Thymus (tissue), 11 donors: ENCODE measurements around the gene ORM2. TPM values are rescaled to one million over a fixed set of nuclear protein-coding genes. Genes with fewer than 3 reads are reported as not detected.

ENCODE experiments used
- DNase-seq, 9 donors: peaks; one replicate each; pipeline ENCODE4 v3.0.0-alpha.2; 2013; ENCODE audit warnings: low spot score in 9 of 9, low read depth in 6 of 9, missing footprints in 1 of 9
- H3K27ac ChIP-seq, 2 donors: one replicate each; pipeline ENCODE4 v1.5.1; 2013; ENCODE audit warnings: control low read depth in 1 of 2, low read depth in 1 of 2, low read length in 1 of 2, mild to moderate bottlenecking in 1 of 2, moderate library complexity in 1 of 2
- H3K27me3 ChIP-seq, 2 donors: one replicate each; pipeline ENCODE4 v1.5.1; 2013; ENCODE audit warnings: low read length in 1 of 2; ENCODE audit not compliant: control insufficient read depth in 2 of 2, insufficient read depth in 1 of 2
- H3K36me3 ChIP-seq, 2 donors: one replicate each; pipeline ENCODE4 v1.5.1; 2013; ENCODE audit warnings: low read length in 1 of 2, mild to moderate bottlenecking in 1 of 2, moderate library complexity in 1 of 2; ENCODE audit not compliant: control insufficient read depth in 2 of 2, insufficient read depth in 2 of 2
- H3K4me1 ChIP-seq, 2 donors: one replicate each; pipeline ENCODE4 v1.5.1; 2013; ENCODE audit warnings: low read length in 2 of 2; ENCODE audit not compliant: control insufficient read depth in 2 of 2, insufficient read depth in 2 of 2
- H3K4me3 ChIP-seq, 2 donors: one replicate each; pipeline ENCODE4 v1.5.1; 2013; ENCODE audit warnings: low read length in 2 of 2, control low read depth in 1 of 2, mild to moderate bottlenecking in 1 of 2
- H3K9me3 ChIP-seq, 2 donors: one replicate each; pipeline ENCODE4 v1.5.1; 2013; ENCODE audit warnings: low read length in 1 of 2, mild to moderate bottlenecking in 1 of 2; ENCODE audit not compliant: control insufficient read depth in 2 of 2, insufficient read depth in 1 of 2
- WGBS: extraction: QIAGEN DNeasy Blood & Tissue Kit; methylation state at CpG from one replicate; pipeline ENCODE4 v1.1.7; 2013; 5-methylcytosine and 5-hydroxymethylcytosine counted together
- polyA plus RNA-seq: library from polyadenylated mRNA; stranded (reverse); fragments of 200-250 nt; gene quantifications from one replicate; pipeline ENCODE4 v1.2.3, GENCODE V29; 2013
- total RNA-seq: library from RNA; stranded (reverse); fragments of 120-200 nt; gene quantifications from one replicate; pipeline ENCODE4 v1.2.4, GENCODE V29; 2013
- donor health status: healthy.

ORM2 gene
- total and polyA plus RNA-seq, 2 donors: 0.38 to 1.1 TPM

- DNase-seq: no peak
- Histone ChIP-seq H3K9me3 (no peaks in the 10 kb centered on the region), H3K4me1 (peaks cover 0 to 14% of the 10 kb centered on the region in 2 donors), H3K36me3 (peaks cover 90 to 91% of the 10 kb centered on the region in 2 donors), H3K4me3 (no peak overlapping the region), H3K27me3 (no peaks in the 10 kb centered on the region), H3K27ac (peak overlapping the region in 1 of 2 donors; percentile 37)
- WGBS: 95% methylated on average over 10 of the region's 10 CpGs
Measured at GRCh38 chr9:114349713-114350480, 20.2 kb downstream of the ORM2 start.

GRCh38 chr9:114350636-114351401, 21.1 kb downstream of the ORM2 start:
- DNase-seq: no peak
- H3K27me3 ChIP-seq: no peaks in the 10 kb centered on the region
- H3K27ac ChIP-seq: peak overlapping the region in 1 of 2 donors; percentile 36
- no peaks in the 10 kb centered on the region for H3K9me3 ChIP-seq
- H3K4me1 ChIP-seq: peaks cover 0 to 14% of the 10 kb centered on the region in 2 donors
- peaks cover 89 to 91% of the 10 kb centered on the region in 2 donors for H3K36me3 ChIP-seq
- WGBS: 98% methylated on average over 16 of the region's 16 CpGs
- H3K4me3 ChIP-seq: no peak overlapping the region

- Histone ChIP-seq H3K27ac (no peak overlapping the region), H3K4me3 (no peak overlapping the region), H3K9me3 (no peaks in the 10 kb centered on the region), H3K4me1 (peaks cover 0 to 14% of the 10 kb centered on the region in 2 donors), H3K27me3 (no peaks in the 10 kb centered on the region), H3K36me3 (peaks cover 90 to 91% of the 10 kb centered on the region in 2 donors)
- DNase-seq: no peak
- WGBS: 87% methylated on average over 4 of the region's 4 CpGs
Measured at GRCh38 chr9:114351932-114352331, 22.3 kb downstream of the ORM2 start.

- no peaks in the 10 kb centered on the region for H3K27me3 ChIP-seq
- H3K36me3 ChIP-seq: peaks cover 87 to 88% of the 10 kb centered on the region in 2 donors
- no peak overlapping the region for H3K4me3 ChIP-seq
- H3K4me1 ChIP-seq: no peaks in the 10 kb centered on the region
- peak overlapping the region in 1 of 2 donors; percentile 31 for H3K27ac ChIP-seq
- H3K9me3 ChIP-seq: no peaks in the 10 kb centered on the region
- 98% methylated on average over 6 of the region's 6 CpGs for WGBS
- no peak for DNase-seq
Measured at GRCh38 chr9:114355821-114356220, 26.2 kb downstream of the ORM2 start.

- no peaks in the 10 kb centered on the region for H3K27me3 ChIP-seq
- H3K27ac ChIP-seq: peak overlapping the region in 1 of 2 donors; percentile 25
- H3K4me1 ChIP-seq: no peaks in the 10 kb centered on the region
- no peak overlapping the region for H3K4me3 ChIP-seq
- DNase-seq: no peak
- H3K36me3 ChIP-seq: peaks cover 88 to 89% of the 10 kb centered on the region in 2 donors
- 94% methylated on average over 6 of the region's 6 CpGs for WGBS
- H3K9me3 ChIP-seq: no peaks in the 10 kb centered on the region
Measured at GRCh38 chr9:114356792-114357191, 27.1 kb downstream of the ORM2 start.

GRCh38 chr9:114357360-114357759, 27.7 kb downstream of the ORM2 start:
- Histone ChIP-seq H3K9me3 (no peaks in the 10 kb centered on the region), H3K27ac (no peak overlapping the region), H3K4me1 (no peaks in the 10 kb centered on the region), H3K4me3 (no peak overlapping the region), H3K36me3 (peaks cover 88 to 90% of the 10 kb centered on the region in 2 donors), H3K27me3 (no peaks in the 10 kb centered on the region)
- no peak for DNase-seq
- 98% methylated on average over 6 of the region's 6 CpGs for WGBS

- peaks cover 88 to 90% of the 10 kb centered on the region in 2 donors for H3K36me3 ChIP-seq
- H3K4me1 ChIP-seq: no peaks in the 10 kb centered on the region
- DNase-seq: no peak
- WGBS: 98% methylated on average over 9 of the region's 9 CpGs
- H3K27ac ChIP-seq: peak overlapping the region in 1 of 2 donors; percentile 5
- H3K9me3 ChIP-seq: no peaks in the 10 kb centered on the region
- H3K27me3 ChIP-seq: no peaks in the 10 kb centered on the region
- no peak overlapping the region for H3K4me3 ChIP-seq
Measured at GRCh38 chr9:114357911-114358328, 28.3 kb downstream of the ORM2 start.

- no peak overlapping the region for H3K27ac ChIP-seq
- peaks cover 10 to 13% of the 10 kb centered on the region in 2 donors for H3K4me1 ChIP-seq
- no peak for DNase-seq
- H3K9me3 ChIP-seq: no peaks in the 10 kb centered on the region
- H3K27me3 ChIP-seq: no peaks in the 10 kb centered on the region
- WGBS: 97% methylated on average over 7 of the region's 7 CpGs
- H3K4me3 ChIP-seq: no peak overlapping the region
- peaks cover 94 to 95% of the 10 kb centered on the region in 2 donors for H3K36me3 ChIP-seq
Measured at GRCh38 chr9:114359801-114360200, 30.1 kb downstream of the ORM2 start.

- Histone ChIP-seq H3K27ac (no peak overlapping the region), H3K27me3 (no peaks in the 10 kb centered on the region), H3K36me3 (peaks cover 84 to 96% of the 10 kb centered on the region in 2 donors), H3K9me3 (no peaks in the 10 kb centered on the region), H3K4me3 (no peak overlapping the region), H3K4me1 (peaks cover 10 to 16% of the 10 kb centered on the region in 2 donors)
- no peak for DNase-seq
- 99% methylated on average over 7 of the region's 7 CpGs for WGBS
Measured at GRCh38 chr9:114361542-114361941, 31.9 kb downstream of the ORM2 start.
